Endothelial cell of umbilical vein (primary cell): ENCODE measurements around the gene IRF2BP1. TPM values are rescaled to one million over a fixed set of nuclear protein-coding genes. Genes with fewer than 3 reads are reported as not detected.

Experiments used
- BruUV-seq: library from RNA; stranded (reverse); fragments of 400-500 nt; replicated peaks from 2 replicates; lab custom pipeline; 2021; lab: Mats Ljungman, UMichigan
- CTCF ChIA-PET: fragments of 300-600, 350-600 bp; sonication (Branson Sonifier 250); formaldehyde crosslinking; loops from one replicate; lab custom pipeline; 2021; ENCODE audit warnings: antibody characterized with exemption, inconsistent platforms; lab: Charles Lee
- POLR2A ChIA-PET: fragments of 300-600, 350-600 bp; sonication (Branson Sonifier 250); formaldehyde crosslinking; loops from one replicate; lab custom pipeline; 2021; ENCODE audit warnings: antibody characterized with exemption, inconsistent platforms; lab: Charles Lee
- DNase-seq: peaks from one replicate; pipeline ENCODE4 v3.0.0-alpha.2; 2011; ENCODE audit warnings: low read depth, low spot score
- FAIRE-seq: peaks from 2 replicates; lab custom pipeline; 2011; peaks lifted over from hg19 to GRCh38; lab: Jason Lieb, UNC
- H2AFZ ChIP-seq: 2 replicates; pipeline ENCODE4 v1.6.0; 2012; ENCODE audit warnings: low read depth, low read length, control low read depth, inconsistent platforms
- H3K27ac ChIP-seq: 2 replicates; pipeline ENCODE4 v1.5.1; 2011; ENCODE audit warnings: low read depth, mild to moderate bottlenecking, control low read depth, low read length, moderate library complexity; ENCODE audit not compliant: insufficient read depth
- H3K27me3 ChIP-seq, 2 experiments: 2 replicates each; pipeline versions ENCODE4 v1.6.0 to v1.6.1; 2011; ENCODE audit warnings: low read length in 2 of 2, mixed read lengths in 1 of 2; ENCODE audit not compliant: control insufficient read depth in 2 of 2, insufficient read depth in 2 of 2
- H3K36me3 ChIP-seq, 2 experiments: 2 replicates in 1 of 2; 3 replicates in 1 of 2; pipeline ENCODE4 v1.5.1; 2011; ENCODE audit warnings: low read length in 2 of 2, mild to moderate bottlenecking in 1 of 2, moderate library complexity in 1 of 2; ENCODE audit not compliant: control insufficient read depth in 2 of 2, insufficient read depth in 2 of 2; ENCODE audit errors: extremely low read depth in 1 of 2
- H3K4me1 ChIP-seq: 3 replicates; pipeline ENCODE4 v1.5.1; 2011; ENCODE audit warnings: mild to moderate bottlenecking, low read length; ENCODE audit not compliant: control insufficient read depth, insufficient read depth; ENCODE audit errors: extremely low read depth
- H3K4me2 ChIP-seq: 2 replicates; pipeline ENCODE4 v1.6.1; 2011; ENCODE audit warnings: low read length, control low read depth, mixed read lengths; ENCODE audit not compliant: insufficient read depth
- H3K4me3 ChIP-seq, 3 experiments: fragments of 200-600 bp in 1 of 3; sonication (generic), shearing (Covaris generic) in 1 of 3; replicated peaks in 1 of 3; 2 replicates each; pipeline ENCODE4 v1.5.1; 2011 to 2016; ENCODE audit warnings: control low read depth in 3 of 3, low read length in 3 of 3, mild to moderate bottlenecking in 2 of 3, inconsistent platforms in 1 of 3, low read depth in 1 of 3, moderate library complexity in 1 of 3; ENCODE audit not compliant: insufficient read depth in 1 of 3
- H3K79me2 ChIP-seq: 2 replicates; pipeline ENCODE4 v1.6.0; 2012; ENCODE audit warnings: low read length, inconsistent platforms; ENCODE audit not compliant: control insufficient read depth, insufficient read depth
- H3K9ac ChIP-seq: replicated peaks from 2 replicates; pipeline ENCODE3; 2011; ENCODE audit warnings: low read length, control low read depth; ENCODE audit not compliant: insufficient read depth; ENCODE audit errors: extremely low read depth
- H3K9me1 ChIP-seq: replicated peaks from 3 replicates; pipeline ENCODE4 v1.6.0; 2011; ENCODE audit warnings: mild to moderate bottlenecking, low read length; ENCODE audit not compliant: control insufficient read depth, insufficient read depth; ENCODE audit errors: extremely low read depth
- H3K9me3 ChIP-seq: replicated peaks from 2 replicates; pipeline ENCODE4 v1.5.1; 2012; ENCODE audit warnings: low read length, inconsistent platforms; ENCODE audit not compliant: control insufficient read depth, insufficient read depth
- H4K20me1 ChIP-seq: replicated peaks from 2 replicates; pipeline ENCODE3; 2011; ENCODE audit warnings: mild to moderate bottlenecking, low read length; ENCODE audit not compliant: control insufficient read depth, insufficient read depth; ENCODE audit errors: extremely low read depth
- EZH2 ChIP-seq: IDR thresholded peaks from 2 replicates; pipeline ENCODE4 v1.6.1; 2012; ENCODE audit warnings: borderline replicate concordance, low read depth, mild to moderate bottlenecking, moderate library complexity, low read length, inconsistent platforms; ENCODE audit not compliant: severe bottlenecking
- FOS ChIP-seq: IDR thresholded peaks from 2 replicates; pipeline ENCODE4 v1.6.1; 2011; ENCODE audit warnings: mild to moderate bottlenecking, low read length, moderate library complexity, borderline replicate concordance; ENCODE audit not compliant: insufficient read depth
- GATA2 ChIP-seq: IDR thresholded peaks from 2 replicates; pipeline ENCODE4 v1.7.0; 2011; ENCODE audit warnings: low read depth, mild to moderate bottlenecking, moderate library complexity, mixed read lengths, low read length; ENCODE audit not compliant: insufficient read length, insufficient read depth
- JUN ChIP-seq: IDR thresholded peaks from 2 replicates; pipeline ENCODE4 v1.6.1; 2011; ENCODE audit warnings: borderline replicate concordance, low read depth; ENCODE audit not compliant: insufficient read length, insufficient read depth
- MYC ChIP-seq: IDR thresholded peaks from one replicate; pipeline ENCODE4 v1.6.1; 2011; ENCODE audit warnings: mild to moderate bottlenecking, low read depth, low read length
- POLR2A ChIP-seq: IDR thresholded peaks from 2 replicates; pipeline ENCODE4 v1.6.1; 2012; ENCODE audit warnings: low read depth, mild to moderate bottlenecking, control low read depth, low read length
- POLR2AphosphoS5 ChIP-seq: IDR thresholded peaks from 2 replicates; pipeline ENCODE4 v1.6.1; 2012; ENCODE audit warnings: low read depth, mild to moderate bottlenecking, control low read depth, low read length, moderate library complexity; ENCODE audit not compliant: insufficient read depth
- dilution Hi-C: fragments of 300-500 bp; cut with MboI; formaldehyde crosslinking; loops from one replicate; pipeline ENCODE4 v1.15.0; 2019; ENCODE audit warnings: low sequenced_read_pairs; ENCODE audit not compliant: extremely low pct_ligation_motif_present
- intact Hi-C: fragments of 100-400 bp; cut with micrococcal nuclease; formaldehyde crosslinking; loops from one replicate; pipeline ENCODE4 v1.10.0; 2022
- polyA plus RNA-seq, 4 experiments: library from polyadenylated mRNA; depleted of rRNA in 3 of 4; stranded (reverse) in 3 of 4; unstranded in 1 of 4; fragments of >200 nt; gene quantifications; 2 replicates each; pipeline versions ENCODE4 v1.2.1 to v1.2.3, GENCODE V29; 2011 to 2012; ENCODE audit warnings: missing spikeins in 1 of 4
- total RNA-seq: library from RNA; stranded (reverse); gene quantifications from 2 replicates; pipeline ENCODE4 v1.2.3, GENCODE V29; 2021
- TF ChIP-seq, protein P1 (sequence below): IDR thresholded peaks from 2 replicates; pipeline ENCODE4 v1.6.1; 2011; ENCODE audit not compliant: insufficient read depth, insufficient read length
- TF ChIP-seq, protein P2 (sequence below), 2 donors: IDR thresholded peaks; 1 replicate in 1 of 2; 2 replicates in 1 of 2; pipeline ENCODE4 v1.5.1; 2011; ENCODE audit warnings: low read length in 2 of 2, mild to moderate bottlenecking in 2 of 2, moderate library complexity in 2 of 2, control low read depth in 1 of 2, inconsistent platforms in 1 of 2, low read depth in 1 of 2; ENCODE audit not compliant: insufficient read depth in 1 of 2; ENCODE audit errors: extremely low read depth in 1 of 2

IRF2BP1 gene
- total and polyA plus RNA-seq, 2 donors (not counting 3 experiments of a cell fraction or from before 2014, with no cell fraction given) = 12.3 to 17.5 TPM

DNA sequence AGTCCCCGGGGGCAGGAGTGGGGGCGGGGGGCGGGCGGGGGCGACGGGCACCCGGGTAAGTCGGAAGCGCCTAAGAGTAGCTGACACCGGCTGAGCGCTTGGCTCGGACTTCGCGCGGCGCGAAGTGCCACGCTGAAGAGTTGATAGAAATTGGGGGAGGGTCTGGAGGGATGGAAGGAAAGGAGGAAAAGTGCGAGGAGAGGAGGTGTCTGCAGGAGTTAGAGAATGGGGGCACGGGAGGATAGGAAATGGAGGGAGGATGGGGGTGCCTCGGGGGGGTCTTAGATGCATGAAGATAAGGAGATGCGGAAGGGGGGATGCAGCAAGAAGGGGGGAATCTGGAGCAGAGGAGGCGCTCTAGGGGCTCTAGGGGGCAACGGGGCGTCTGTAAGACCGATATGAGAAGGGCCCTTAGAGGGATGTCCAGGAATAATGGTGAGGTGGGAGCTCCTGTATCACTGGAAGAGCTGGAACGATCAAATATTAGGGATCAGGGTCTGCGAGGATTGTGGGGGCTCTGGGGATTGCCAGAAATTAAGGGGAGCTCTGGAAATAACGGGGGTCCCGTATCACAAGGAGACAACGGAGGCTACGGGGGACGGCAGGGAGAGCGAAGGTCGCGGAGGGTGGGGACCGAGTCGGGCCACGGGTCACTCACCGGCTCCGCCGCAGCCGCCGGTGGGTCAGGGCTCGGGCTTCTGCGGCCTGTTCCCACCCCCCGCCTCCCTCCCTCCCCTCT, 16.1 kb upstream of the IRF2BP1 start, which contains the start of gene MYPOP:
Gene MYPOP (minus strand): TSS at position 702 of the 739 bp plus-strand sequence. CDS start 840 bp downstream, outside the sequence.
- Histone ChIP-seq H3K4me2 (peak within 1 kb of the TSS; percentile 88), H3K9ac (peak within 1 kb of the TSS; percentile 76), H4K20me1 (no peaks in the 10 kb centered on the region), H3K4me1 (peaks cover 7% of the 10 kb centered on the region), H3K27ac (no peak within 1 kb of the TSS), H3K9me1 (no peaks in the 10 kb centered on the region), H3K4me3 (peak within 1 kb of the TSS; percentile 55 to 95 (median 79)), H3K27me3 (no peaks in the 10 kb centered on the region), H3K79me2 (no peaks in the 10 kb centered on the region), H3K36me3 (no peaks in the 10 kb centered on the region), H2AFZ (peak within 1 kb of the TSS; percentile 95), H3K9me3 (no peaks in the 10 kb centered on the region)
- no peak for TF ChIP-seq POLR2AphosphoS5
- no peak for TF ChIP-seq MYC
- TF ChIP-seq JUN = no peak
- no peak for TF ChIP-seq POLR2A
- TF ChIP-seq, protein P1, sequence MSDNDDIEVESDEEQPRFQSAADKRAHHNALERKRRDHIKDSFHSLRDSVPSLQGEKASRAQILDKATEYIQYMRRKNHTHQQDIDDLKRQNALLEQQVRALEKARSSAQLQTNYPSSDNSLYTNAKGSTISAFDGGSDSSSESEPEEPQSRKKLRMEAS = no peak
- TF ChIP-seq, protein P2, sequence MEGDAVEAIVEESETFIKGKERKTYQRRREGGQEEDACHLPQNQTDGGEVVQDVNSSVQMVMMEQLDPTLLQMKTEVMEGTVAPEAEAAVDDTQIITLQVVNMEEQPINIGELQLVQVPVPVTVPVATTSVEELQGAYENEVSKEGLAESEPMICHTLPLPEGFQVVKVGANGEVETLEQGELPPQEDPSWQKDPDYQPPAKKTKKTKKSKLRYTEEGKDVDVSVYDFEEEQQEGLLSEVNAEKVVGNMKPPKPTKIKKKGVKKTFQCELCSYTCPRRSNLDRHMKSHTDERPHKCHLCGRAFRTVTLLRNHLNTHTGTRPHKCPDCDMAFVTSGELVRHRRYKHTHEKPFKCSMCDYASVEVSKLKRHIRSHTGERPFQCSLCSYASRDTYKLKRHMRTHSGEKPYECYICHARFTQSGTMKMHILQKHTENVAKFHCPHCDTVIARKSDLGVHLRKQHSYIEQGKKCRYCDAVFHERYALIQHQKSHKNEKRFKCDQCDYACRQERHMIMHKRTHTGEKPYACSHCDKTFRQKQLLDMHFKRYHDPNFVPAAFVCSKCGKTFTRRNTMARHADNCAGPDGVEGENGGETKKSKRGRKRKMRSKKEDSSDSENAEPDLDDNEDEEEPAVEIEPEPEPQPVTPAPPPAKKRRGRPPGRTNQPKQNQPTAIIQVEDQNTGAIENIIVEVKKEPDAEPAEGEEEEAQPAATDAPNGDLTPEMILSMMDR (IDR thresholded peaks at IDR 0.05; ENCODE audit: extremely low read depth in 1 of 2, insufficient read depth in 1 of 2, low read depth in 1 of 2, low read length in 2 of 2) = no peak
- TF ChIP-seq GATA2 = no peak
- TF ChIP-seq EZH2 = no peak
- TF ChIP-seq FOS = no peak
- ChIA-PET CTCF (interaction anchor here (0.9 to 2.1 kb wide), 11 partner anchors 9 to 126 kb away, joined by 3 to 9 read pairs (median 4); partner anchors contain the start of genes CCDC61 and NANOS2), POLR2A (interaction anchor here (0.5 to 1.2 kb wide), 4 partner anchors 10 to 93 kb away, joined by 3 to 6 read pairs (median 4); partner anchors contain the start of genes CCDC61 and IRF2BP1)
- BruUV-seq = no TSS peak
- DNase-seq = no peak
- intact Hi-C loops = loop anchor here (1.0 to 2.0 kb wide), 2 partner anchors 16 to 93 kb away; partner anchors contain the start of genes CCDC61 and IRF2BP1
- FAIRE-seq = no peak
- dilution Hi-C loops = no loop called here
